Osteoblast (primary cell): Measurements from ENCODE around the gene ACP6. TPM values are rescaled to one million over a fixed set of nuclear protein-coding genes. Genes with fewer than 3 reads are reported as not detected.
"Not testable (repeated sequence)": the region's sequence is repeated elsewhere in the genome, so short reads cannot be mapped to it uniquely, and the experiment has no call there.

Source experiments
- DNase-seq: peaks from one replicate; pipeline ENCODE4 v3.0.0; 2011; ENCODE audit warnings: low spot score, mixed read lengths; ENCODE audit not compliant: insufficient read length; ENCODE audit errors: missing footprints
- H2AFZ ChIP-seq: 2 replicates; pipeline ENCODE4 v1.6.0; 2011; ENCODE audit warnings: mild to moderate bottlenecking, low read length
- H3K27ac ChIP-seq: 2 replicates; pipeline ENCODE4 v1.5.1; 2011; ENCODE audit warnings: mild to moderate bottlenecking, low read depth, low read length, moderate library complexity
- H3K27me3 ChIP-seq: 2 replicates; pipeline ENCODE4 v1.6.0; 2012; ENCODE audit warnings: mild to moderate bottlenecking, control low read depth, inconsistent platforms, low read length, moderate library complexity; ENCODE audit not compliant: insufficient read depth
- H3K36me3 ChIP-seq: 2 replicates; pipeline ENCODE4 v1.5.1; 2011; ENCODE audit warnings: mild to moderate bottlenecking, low read length, control low read depth, moderate library complexity; ENCODE audit not compliant: insufficient read depth
- H3K4me1 ChIP-seq: 2 replicates; pipeline ENCODE4 v1.5.1; 2011; ENCODE audit warnings: mild to moderate bottlenecking, low read length, control low read depth, moderate library complexity; ENCODE audit not compliant: insufficient read depth
- H3K4me2 ChIP-seq: 2 replicates; pipeline ENCODE4 v1.6.0; 2011; ENCODE audit warnings: mild to moderate bottlenecking, low read length; ENCODE audit not compliant: insufficient read depth
- H3K4me3 ChIP-seq: fragments of 200-600 bp; sonication (generic); 3 replicates; pipeline ENCODE4 v1.5.1; 2012; ENCODE audit warnings: mild to moderate bottlenecking, low read length, inconsistent platforms; ENCODE audit not compliant: insufficient read depth
- H3K79me2 ChIP-seq: 2 replicates; pipeline ENCODE4 v1.6.0; 2012; ENCODE audit warnings: mild to moderate bottlenecking, low read length, control low read depth, inconsistent platforms; ENCODE audit not compliant: insufficient read depth
- H3K9me3 ChIP-seq: 2 replicates; pipeline ENCODE4 v1.5.1; 2011; ENCODE audit warnings: low read depth, low read length, control low read depth
- H4K20me1 ChIP-seq: 2 replicates; pipeline ENCODE4 v1.6.0; 2012; ENCODE audit warnings: mild to moderate bottlenecking, low read length, control low read depth; ENCODE audit not compliant: insufficient read depth
- total RNA-seq: library from RNA; depleted of rRNA; stranded (reverse); fragments of >200 nt; gene quantifications from 2 replicates; pipeline ENCODE4 v1.2.3, GENCODE V29; 2012
- TF ChIP-seq, protein P1 (sequence below): IDR thresholded peaks from 2 replicates; pipeline ENCODE4 v1.5.1; 2011; ENCODE audit warnings: mild to moderate bottlenecking, low read depth, low read length, moderate library complexity; ENCODE audit errors: extremely low read depth

ACP6 gene
- total RNA-seq, 1 donor: 6.9 TPM

DNA sequence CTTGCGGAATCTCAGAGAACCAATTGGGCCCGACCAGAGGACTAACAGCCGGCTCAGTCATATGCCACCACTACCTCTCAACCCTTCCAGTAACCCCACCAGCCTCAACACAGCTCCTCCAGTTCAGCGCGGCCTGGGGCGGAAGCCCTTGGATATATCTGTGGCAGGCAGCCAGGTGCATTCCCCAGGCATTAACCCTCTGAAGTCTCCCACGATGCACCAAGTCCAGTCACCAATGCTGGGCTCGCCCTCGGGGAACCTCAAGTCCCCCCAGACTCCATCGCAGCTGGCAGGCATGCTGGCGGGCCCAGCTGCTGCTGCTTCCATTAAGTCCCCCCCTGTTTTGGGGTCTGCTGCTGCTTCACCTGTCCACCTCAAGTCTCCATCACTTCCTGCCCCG lies 49.8 kb downstream of the ACP6 start:
- Histone ChIP-seq H3K36me3 (peaks cover 13% of the 10 kb centered on the region), H3K4me1 (no peaks in the 10 kb centered on the region), H2AFZ (no peak overlapping the region), H3K27ac (no peak overlapping the region), H3K4me2 (no peak overlapping the region), H3K27me3 (no peaks in the 10 kb centered on the region), H4K20me1 (no peaks in the 10 kb centered on the region), H3K79me2 (no peaks in the 10 kb centered on the region), H3K4me3 (no peak overlapping the region), H3K9me3 (no peaks in the 10 kb centered on the region)
- TF ChIP-seq, protein P1, sequence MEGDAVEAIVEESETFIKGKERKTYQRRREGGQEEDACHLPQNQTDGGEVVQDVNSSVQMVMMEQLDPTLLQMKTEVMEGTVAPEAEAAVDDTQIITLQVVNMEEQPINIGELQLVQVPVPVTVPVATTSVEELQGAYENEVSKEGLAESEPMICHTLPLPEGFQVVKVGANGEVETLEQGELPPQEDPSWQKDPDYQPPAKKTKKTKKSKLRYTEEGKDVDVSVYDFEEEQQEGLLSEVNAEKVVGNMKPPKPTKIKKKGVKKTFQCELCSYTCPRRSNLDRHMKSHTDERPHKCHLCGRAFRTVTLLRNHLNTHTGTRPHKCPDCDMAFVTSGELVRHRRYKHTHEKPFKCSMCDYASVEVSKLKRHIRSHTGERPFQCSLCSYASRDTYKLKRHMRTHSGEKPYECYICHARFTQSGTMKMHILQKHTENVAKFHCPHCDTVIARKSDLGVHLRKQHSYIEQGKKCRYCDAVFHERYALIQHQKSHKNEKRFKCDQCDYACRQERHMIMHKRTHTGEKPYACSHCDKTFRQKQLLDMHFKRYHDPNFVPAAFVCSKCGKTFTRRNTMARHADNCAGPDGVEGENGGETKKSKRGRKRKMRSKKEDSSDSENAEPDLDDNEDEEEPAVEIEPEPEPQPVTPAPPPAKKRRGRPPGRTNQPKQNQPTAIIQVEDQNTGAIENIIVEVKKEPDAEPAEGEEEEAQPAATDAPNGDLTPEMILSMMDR: no peak
- DNase-seq: no peak

DNA sequence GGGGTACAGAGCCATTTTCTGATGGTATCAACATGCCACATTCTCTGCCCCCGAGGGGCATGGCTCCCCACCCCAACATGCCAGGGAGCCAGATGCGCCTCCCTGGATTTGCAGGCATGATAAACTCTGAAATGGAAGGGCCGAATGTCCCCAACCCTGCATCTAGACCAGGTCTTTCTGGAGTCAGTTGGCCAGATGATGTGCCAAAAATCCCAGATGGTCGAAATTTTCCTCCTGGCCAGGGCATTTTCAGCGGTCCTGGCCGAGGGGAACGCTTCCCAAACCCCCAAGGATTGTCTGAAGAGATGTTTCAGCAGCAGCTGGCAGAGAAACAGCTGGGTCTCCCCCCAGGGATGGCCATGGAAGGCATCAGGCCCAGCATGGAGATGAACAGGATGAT lies 50.6 kb downstream of the ACP6 start:
- Histone ChIP-seq H3K27ac (no peak overlapping the region), H3K27me3 (no peaks in the 10 kb centered on the region), H2AFZ (no peak overlapping the region), H3K79me2 (no peaks in the 10 kb centered on the region), H3K9me3 (no peaks in the 10 kb centered on the region), H3K4me1 (no peaks in the 10 kb centered on the region), H3K4me3 (no peak overlapping the region), H3K4me2 (no peak overlapping the region), H3K36me3 (peaks cover 14% of the 10 kb centered on the region), H4K20me1 (no peaks in the 10 kb centered on the region)
- DNase-seq: no peak
- TF ChIP-seq, protein P1: no peak

DNA sequence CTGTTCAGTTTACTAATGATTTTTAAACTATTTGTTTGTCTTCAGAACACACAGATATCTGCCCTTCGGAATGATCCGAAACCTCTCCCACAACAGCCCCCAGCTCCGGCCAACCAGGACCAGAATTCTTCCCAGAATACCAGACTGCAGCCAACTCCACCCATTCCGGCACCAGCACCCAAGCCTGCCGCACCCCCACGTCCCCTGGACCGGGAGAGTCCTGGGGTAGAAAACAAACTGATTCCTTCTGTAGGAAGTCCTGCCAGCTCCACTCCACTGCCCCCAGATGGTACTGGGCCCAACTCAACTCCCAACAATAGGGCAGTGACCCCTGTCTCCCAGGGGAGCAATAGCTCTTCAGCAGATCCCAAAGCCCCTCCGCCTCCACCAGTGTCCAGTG lies 51.6 kb downstream of the ACP6 start:
- Histone ChIP-seq H3K27me3 (no peaks in the 10 kb centered on the region), H3K4me2 (no peak overlapping the region), H3K4me1 (no peaks in the 10 kb centered on the region), H3K9me3 (no peaks in the 10 kb centered on the region), H3K36me3 (peaks cover 20% of the 10 kb centered on the region), H3K27ac (no peak overlapping the region), H3K79me2 (no peaks in the 10 kb centered on the region), H2AFZ (no peak overlapping the region), H4K20me1 (no peaks in the 10 kb centered on the region), H3K4me3 (no peak overlapping the region)
- no peak for DNase-seq
- TF ChIP-seq, protein P1: no peak

DNA sequence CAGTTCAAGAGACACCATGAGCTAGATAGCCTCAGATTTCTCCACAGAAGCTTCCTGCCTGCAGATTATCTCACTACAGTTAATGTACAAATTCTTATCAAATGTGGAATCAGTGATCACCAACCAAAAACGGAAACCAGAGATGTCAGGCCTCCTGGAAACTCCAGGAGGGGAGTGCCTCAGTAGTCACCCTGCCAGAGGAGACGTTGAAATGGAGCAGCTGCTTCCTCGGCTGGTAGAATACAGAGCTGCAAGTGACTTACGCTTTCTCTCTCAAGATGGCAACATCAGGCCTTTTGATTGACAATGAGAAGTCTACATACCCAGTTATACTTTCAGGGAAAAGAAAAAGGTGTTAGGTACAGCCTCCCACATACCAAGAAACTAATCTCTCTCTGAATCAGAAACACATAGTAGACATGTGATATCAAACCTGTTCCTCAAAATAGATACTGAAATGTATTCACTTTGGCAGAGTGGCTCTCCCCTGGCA lies 52.2 kb downstream of the ACP6 start:
- TF ChIP-seq, protein P1: no peak
- H3K4me1 ChIP-seq: no peaks in the 10 kb centered on the region
- no peaks in the 10 kb centered on the region for H3K9me3 ChIP-seq
- no peak for DNase-seq
- no peak overlapping the region for H2AFZ ChIP-seq
- H4K20me1 ChIP-seq: no peaks in the 10 kb centered on the region
- H3K27me3 ChIP-seq: no peaks in the 10 kb centered on the region
- H3K4me3 ChIP-seq: no peak overlapping the region
- no peak overlapping the region for H3K27ac ChIP-seq
- H3K36me3 ChIP-seq: peaks cover 24% of the 10 kb centered on the region
- no peaks in the 10 kb centered on the region for H3K79me2 ChIP-seq
- H3K4me2 ChIP-seq: no peak overlapping the region

DNA sequence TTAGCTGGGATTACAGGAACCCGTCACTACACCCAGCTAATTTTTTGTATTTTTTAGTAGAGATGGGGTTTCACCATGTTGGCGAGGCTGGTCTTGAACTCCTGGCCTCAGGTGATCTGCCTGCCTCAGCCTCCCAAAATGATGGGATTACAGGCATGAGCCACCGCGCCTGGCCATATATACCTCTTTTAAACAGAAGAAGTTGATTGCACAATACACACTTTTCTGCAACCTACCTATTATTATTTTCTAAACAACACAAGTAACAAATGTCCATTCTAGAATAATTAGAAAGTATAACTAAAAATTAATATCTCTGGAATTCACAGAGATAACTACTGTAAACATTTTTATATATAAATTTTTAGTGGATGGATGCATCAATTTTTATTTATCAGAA lies 55.4 kb downstream of the ACP6 start:
- H3K79me2 ChIP-seq, H3K27ac ChIP-seq, H3K4me2 ChIP-seq, H4K20me1 ChIP-seq, H3K4me3 ChIP-seq, H3K9me3 ChIP-seq, H3K4me1 ChIP-seq, H2AFZ ChIP-seq, H3K27me3 ChIP-seq, DNase-seq: not testable (repeated sequence)
- H3K36me3 ChIP-seq: peaks cover 27% of the 10 kb centered on the region
